Erythroblast (primary cell): ENCODE data around the gene NDFIP2.

Experiments
- GATA1 ChIP-seq: IDR thresholded peaks from 2 replicates; pipeline ENCODE4 v1.6.1; 2011; ENCODE audit warnings: low read depth, mild to moderate bottlenecking, control low read depth, low read length, moderate library complexity
- POLR2A ChIP-seq: IDR thresholded peaks from 2 replicates; pipeline ENCODE4 v1.6.1; 2011; ENCODE audit warnings: mild to moderate bottlenecking, low read length

- no peak for TF ChIP-seq POLR2A
- TF ChIP-seq GATA1 = no peak
Observed at GRCh38 chr13:79475569-79475968, 5.4 kb upstream of the NDFIP2 start.
